HCT116 (cell line): Measurements from ENCODE around the gene MOK. TPM values are rescaled to one million over a fixed set of nuclear protein-coding genes. Genes with fewer than 3 reads are reported as not detected.

Experiments
- ATAC-seq: fragments of 200-7000 bp; cut with Tn5 transposase; 2 replicates; pipeline ENCODE4 v1.9.1; 2020; ENCODE audit warnings: mild to moderate bottlenecking, moderate library complexity
- BruUV-seq: library from RNA; stranded (reverse); fragments of 400-500 nt; replicated peaks from 2 replicates; lab custom pipeline; 2021; lab: Mats Ljungman, UMichigan
- CTCF ChIA-PET: fragments of 300-600 bp; sonication (Branson Sonifier 250); formaldehyde crosslinking; loops from one replicate; lab custom pipeline; 2021; ENCODE audit warnings: antibody characterized with exemption; lab: Charles Lee
- POLR2A ChIA-PET: fragments of 300-600, 350-600 bp; sonication (Branson Sonifier 250); formaldehyde crosslinking; loops from one replicate; lab custom pipeline; 2021; ENCODE audit warnings: antibody characterized with exemption; lab: Charles Lee
- RAD21 ChIA-PET, 2 experiments: fragments of 300-600 bp; sonication (Branson Sonifier 250); formaldehyde crosslinking; loops; one replicate each; lab custom pipeline; 2023; ENCODE audit warnings: low total read pairs in 2 of 2; ENCODE audit not compliant: uncharacterized antibody in 2 of 2, unreplicated experiment in 2 of 2, low non-redundant PET in 1 of 2; lab: Charles Lee
- DNase-seq: peaks from one replicate; pipeline ENCODE4 v3.0.0-alpha.2; 2010; ENCODE audit warnings: low read depth, low spot score
- H2AFZ ChIP-seq: fragments of 200-600 bp; shearing (Covaris generic), sonication (generic); 2 replicates; pipeline ENCODE4 v1.6.1; 2017; ENCODE audit warnings: low read depth, mixed run types, mixed read lengths, antibody characterized with exemption, low read length; ENCODE audit not compliant: poor library complexity, severe bottlenecking
- H3K27ac ChIP-seq: 2 replicates; pipeline ENCODE4 v1.5.1; 2012; ENCODE audit warnings: low read depth, low read length
- H3K27me3 ChIP-seq: fragments of 200-600 bp; sonication (generic); 2 replicates; pipeline ENCODE4 v1.6.1; 2016; ENCODE audit warnings: mixed run types, low read length, mixed read lengths; ENCODE audit not compliant: insufficient read depth
- H3K36me3 ChIP-seq, 2 experiments: fragments of 200-500 bp in 1 of 2; fragments of 200-600 bp in 1 of 2; sonication (Bioruptor generic) in 1 of 2; sonication (generic) in 1 of 2; 2 replicates each; pipeline versions ENCODE4 v1.5.1 to v1.6.1; 2014 to 2016; ENCODE audit warnings: low read length in 2 of 2, inconsistent platforms in 1 of 2, mixed read lengths in 1 of 2, mixed run types in 1 of 2; ENCODE audit not compliant: insufficient read depth in 2 of 2, control insufficient read depth in 1 of 2
- H3K4me1 ChIP-seq, 2 experiments: fragments of 200-600 bp in 1 of 2; sonication (generic) in 1 of 2; 2 replicates each; pipeline versions ENCODE4 v1.5.1 to v1.6.1; 2012 to 2017; ENCODE audit warnings: low read length in 2 of 2, inconsistent platforms in 1 of 2, mild to moderate bottlenecking in 1 of 2, mixed read lengths in 1 of 2, mixed run types in 1 of 2, moderate library complexity in 1 of 2; ENCODE audit not compliant: insufficient read depth in 2 of 2, control insufficient read depth in 1 of 2
- H3K4me2 ChIP-seq: fragments of 200-600 bp; sonication (generic); 2 replicates; pipeline ENCODE4 v1.6.1; 2017; ENCODE audit warnings: mixed run types, low read length, mixed read lengths
- H3K4me3 ChIP-seq, 2 experiments: fragments of 200-600 bp in 1 of 2; sonication (generic) in 1 of 2; replicated peaks in 1 of 2; 2 replicates each; pipeline ENCODE4 v1.5.1; 2011 to 2016; ENCODE audit warnings: low read length in 2 of 2, control low read depth in 1 of 2, low read depth in 1 of 2, mild to moderate bottlenecking in 1 of 2, mixed read lengths in 1 of 2, mixed run types in 1 of 2
- H3K79me2 ChIP-seq: fragments of 200-600 bp; sonication (generic); 2 replicates; pipeline ENCODE4 v1.6.1; 2017; ENCODE audit warnings: mild to moderate bottlenecking, mixed run types, low read length, moderate library complexity, mixed read lengths; ENCODE audit not compliant: insufficient read depth
- H3K9ac ChIP-seq: fragments of 200-600 bp; sonication (generic); 2 replicates; pipeline ENCODE4 v1.6.1; 2016; ENCODE audit warnings: low read length, mixed read lengths
- H3K9me2 ChIP-seq: fragments of 200-600 bp; sonication (generic), shearing (Covaris generic); 2 replicates; pipeline ENCODE4 v1.6.1; 2017; ENCODE audit warnings: mixed run types, mild to moderate bottlenecking, moderate library complexity; ENCODE audit not compliant: insufficient read depth
- H3K9me3 ChIP-seq, 2 experiments: fragments of 200-500 bp in 1 of 2; fragments of 200-600 bp in 1 of 2; sonication (Bioruptor generic) in 1 of 2; sonication (generic) in 1 of 2; 2 replicates each; pipeline ENCODE4 v1.6.1; 2014 to 2017; ENCODE audit warnings: low read length in 2 of 2, mixed read lengths in 2 of 2, inconsistent platforms in 1 of 2, low read depth in 1 of 2, mild to moderate bottlenecking in 1 of 2, mixed run types in 1 of 2, moderate library complexity in 1 of 2; ENCODE audit not compliant: control insufficient read depth in 1 of 2, insufficient read depth in 1 of 2
- H4K20me1 ChIP-seq: fragments of 200-600 bp; sonication (generic), shearing (Covaris generic); 2 replicates; pipeline ENCODE4 v1.6.1; 2017; ENCODE audit warnings: mixed run types, mild to moderate bottlenecking, moderate library complexity; ENCODE audit not compliant: insufficient read depth
- CBX3 ChIP-seq: IDR thresholded peaks from 2 replicates; pipeline ENCODE4 v1.6.1; 2012; ENCODE audit warnings: low read depth
- ELF1 ChIP-seq: IDR thresholded peaks from 2 replicates; pipeline ENCODE4 v1.6.1; 2012; ENCODE audit warnings: low read depth, borderline replicate concordance
- REST ChIP-seq: IDR thresholded peaks from 2 replicates; pipeline ENCODE4 v1.6.1; 2012; ENCODE audit warnings: low read depth
- YY1 ChIP-seq: IDR thresholded peaks from 2 replicates; pipeline ENCODE4 v1.6.1; 2011; ENCODE audit warnings: low read length, low read depth, moderate library complexity, mild to moderate bottlenecking; ENCODE audit not compliant: insufficient replicate concordance; ENCODE audit errors: extremely low read depth
- intact Hi-C: fragments of 100-400 bp; cut with micrococcal nuclease; formaldehyde crosslinking; loops from 2 replicates; pipeline ENCODE4 v1.10.0; 2022
- total RNA-seq: library from RNA; stranded (reverse); gene quantifications from one replicate; pipeline ENCODE4 v1.2.1, GENCODE V29; 2021; ENCODE audit not compliant: unreplicated experiment

MOK gene
- total RNA-seq, 1 experiment from 2014 or later: 9.4 TPM

GRCh38 chr14:102255401-102256190 lies 49.4 kb downstream of the MOK start:
- Histone ChIP-seq H3K4me2 (no peak overlapping the region), H3K27me3 (no peaks in the 10 kb centered on the region), H4K20me1 (no peaks in the 10 kb centered on the region), H3K9me2 (no peaks in the 10 kb centered on the region), H2AFZ (no peak overlapping the region), H3K4me3 (no peak overlapping the region), H3K9ac (no peak overlapping the region), H3K4me1 (peaks cover 0 to 4% of the 10 kb centered on the region in 2 experiments; a peak in 1 of 4 replicates), H3K27ac (no peak overlapping the region), H3K79me2 (no peaks in the 10 kb centered on the region), H3K9me3 (no peaks in the 10 kb centered on the region), H3K36me3 (no peaks in the 10 kb centered on the region)
- BruUV-seq: no TSS peak
- ATAC-seq (no peak), DNase-seq (no peak)
- POLR2A ChIA-PET: no interaction called here
- CTCF ChIA-PET: interaction anchor here (1.3 kb wide), 1 partner anchor 58 kb away, joined by 3 read pairs; no protein-coding TSS in a partner anchor
- RAD21 ChIA-PET: no interaction called here
- TF ChIP-seq REST: no peak
- TF ChIP-seq CBX3: no peak
- no peak for TF ChIP-seq ELF1
- no peak for TF ChIP-seq YY1
- intact Hi-C loops: no loop called here
